ENCODE results near the gene LBHD2.

DNA sequence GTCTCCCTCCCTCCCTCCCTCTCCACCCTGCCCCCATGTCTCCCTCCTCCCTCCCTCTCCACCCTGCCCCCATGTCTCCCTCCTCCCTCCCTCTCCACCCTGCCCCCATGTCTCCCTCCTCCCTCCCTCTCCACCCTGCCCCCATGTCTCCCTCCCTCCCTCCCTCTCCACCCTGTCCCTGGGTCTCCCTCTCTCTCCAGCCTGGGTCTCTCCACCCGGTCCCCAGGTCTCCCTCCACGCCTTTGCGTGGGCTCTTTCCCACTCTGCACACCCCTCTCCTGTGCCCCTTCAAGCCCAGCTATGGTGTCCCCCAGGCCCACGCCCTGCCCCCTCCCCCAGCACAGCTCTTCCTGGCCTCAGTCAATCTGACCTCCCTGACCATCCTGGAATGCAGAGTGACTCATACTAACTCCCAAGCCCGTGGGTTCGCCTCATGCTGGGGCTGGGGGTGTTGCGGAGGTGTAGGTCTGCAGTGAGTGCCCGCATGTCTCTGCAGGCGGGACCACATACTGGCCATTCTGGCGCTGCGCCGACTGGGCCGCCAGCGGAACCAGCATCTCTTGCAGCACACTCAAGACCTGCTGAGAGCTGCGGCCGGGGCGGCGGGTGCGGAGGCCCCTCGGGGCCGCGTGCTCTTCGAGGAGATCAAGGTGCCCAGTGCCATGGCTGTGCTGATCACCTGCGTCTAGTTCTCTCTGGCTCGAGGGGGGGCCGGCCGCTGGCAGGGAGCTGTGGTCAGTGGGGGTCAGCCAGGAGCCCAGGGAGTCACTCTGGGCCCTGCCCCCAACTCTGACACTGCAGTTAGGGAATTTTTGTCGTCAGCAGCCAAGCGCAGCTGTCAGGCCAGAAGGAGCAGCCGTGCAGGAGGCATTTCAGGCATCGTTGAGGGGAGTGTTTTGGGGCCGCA, 25.8 kb downstream of the LBHD2 start:
- TF ChIP-seq, protein P1, sequence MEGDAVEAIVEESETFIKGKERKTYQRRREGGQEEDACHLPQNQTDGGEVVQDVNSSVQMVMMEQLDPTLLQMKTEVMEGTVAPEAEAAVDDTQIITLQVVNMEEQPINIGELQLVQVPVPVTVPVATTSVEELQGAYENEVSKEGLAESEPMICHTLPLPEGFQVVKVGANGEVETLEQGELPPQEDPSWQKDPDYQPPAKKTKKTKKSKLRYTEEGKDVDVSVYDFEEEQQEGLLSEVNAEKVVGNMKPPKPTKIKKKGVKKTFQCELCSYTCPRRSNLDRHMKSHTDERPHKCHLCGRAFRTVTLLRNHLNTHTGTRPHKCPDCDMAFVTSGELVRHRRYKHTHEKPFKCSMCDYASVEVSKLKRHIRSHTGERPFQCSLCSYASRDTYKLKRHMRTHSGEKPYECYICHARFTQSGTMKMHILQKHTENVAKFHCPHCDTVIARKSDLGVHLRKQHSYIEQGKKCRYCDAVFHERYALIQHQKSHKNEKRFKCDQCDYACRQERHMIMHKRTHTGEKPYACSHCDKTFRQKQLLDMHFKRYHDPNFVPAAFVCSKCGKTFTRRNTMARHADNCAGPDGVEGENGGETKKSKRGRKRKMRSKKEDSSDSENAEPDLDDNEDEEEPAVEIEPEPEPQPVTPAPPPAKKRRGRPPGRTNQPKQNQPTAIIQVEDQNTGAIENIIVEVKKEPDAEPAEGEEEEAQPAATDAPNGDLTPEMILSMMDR (optimal IDR thresholded peaks at IDR 0.05 in 1 of 3, IDR thresholded peaks at IDR 0.05 in 1 of 3, conservative IDR thresholded peaks at IDR 0.05 in 1 of 3; ENCODE audit: extremely low read depth in 1 of 3, insufficient read depth in 2 of 3, low read length in 3 of 3) = no peak
- TF ChIP-seq EZH2 (IDR thresholded peaks at IDR 0.05; ENCODE audit: low read length) = no peak

Data from keratinocyte (primary cell).